ENCODE data around the gene ATRAID.

The ATRAID gene

DNA sequence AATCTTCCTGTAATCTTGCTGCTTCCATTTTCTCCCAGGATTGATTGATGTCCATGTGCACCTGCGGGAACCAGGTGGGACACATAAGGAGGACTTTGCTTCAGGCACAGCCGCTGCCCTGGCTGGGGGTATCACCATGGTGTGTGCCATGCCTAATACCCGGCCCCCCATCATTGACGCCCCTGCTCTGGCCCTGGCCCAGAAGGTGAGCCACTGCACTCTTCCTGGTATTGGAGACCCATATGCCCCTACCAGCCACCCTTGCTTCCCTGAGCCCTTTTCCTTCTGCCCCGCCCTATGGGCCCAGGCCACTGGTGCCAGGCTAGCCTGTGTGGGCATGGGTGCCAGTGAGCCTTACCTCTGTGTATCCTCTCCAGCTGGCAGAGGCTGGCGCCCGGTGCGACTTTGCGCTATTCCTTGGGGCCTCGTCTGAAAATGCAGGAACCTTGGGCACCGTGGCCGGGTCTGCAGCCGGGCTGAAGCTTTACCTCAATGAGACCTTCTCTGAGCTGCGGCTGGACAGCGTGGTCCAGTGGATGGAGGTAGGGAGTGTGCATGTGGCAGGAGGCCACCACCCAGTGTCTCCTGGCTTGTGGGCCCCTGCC, 25.6 kb downstream of the ATRAID start:
- TF ChIP-seq, protein P1, sequence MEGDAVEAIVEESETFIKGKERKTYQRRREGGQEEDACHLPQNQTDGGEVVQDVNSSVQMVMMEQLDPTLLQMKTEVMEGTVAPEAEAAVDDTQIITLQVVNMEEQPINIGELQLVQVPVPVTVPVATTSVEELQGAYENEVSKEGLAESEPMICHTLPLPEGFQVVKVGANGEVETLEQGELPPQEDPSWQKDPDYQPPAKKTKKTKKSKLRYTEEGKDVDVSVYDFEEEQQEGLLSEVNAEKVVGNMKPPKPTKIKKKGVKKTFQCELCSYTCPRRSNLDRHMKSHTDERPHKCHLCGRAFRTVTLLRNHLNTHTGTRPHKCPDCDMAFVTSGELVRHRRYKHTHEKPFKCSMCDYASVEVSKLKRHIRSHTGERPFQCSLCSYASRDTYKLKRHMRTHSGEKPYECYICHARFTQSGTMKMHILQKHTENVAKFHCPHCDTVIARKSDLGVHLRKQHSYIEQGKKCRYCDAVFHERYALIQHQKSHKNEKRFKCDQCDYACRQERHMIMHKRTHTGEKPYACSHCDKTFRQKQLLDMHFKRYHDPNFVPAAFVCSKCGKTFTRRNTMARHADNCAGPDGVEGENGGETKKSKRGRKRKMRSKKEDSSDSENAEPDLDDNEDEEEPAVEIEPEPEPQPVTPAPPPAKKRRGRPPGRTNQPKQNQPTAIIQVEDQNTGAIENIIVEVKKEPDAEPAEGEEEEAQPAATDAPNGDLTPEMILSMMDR (IDR thresholded peaks at IDR 0.05; ENCODE audit: low read depth, low read length, poor library complexity, severe bottlenecking), result no peak
- TF ChIP-seq EZH2phosphoT487 (IDR thresholded peaks at IDR 0.05; ENCODE audit: borderline replicate concordance, low read length), result no peak
- Histone ChIP-seq H3K4me1 (ENCODE audit: control insufficient read depth, low read length) (no peaks in the 10 kb centered on the region), H3K36me3 (ENCODE audit: control insufficient read depth, low read length) (peaks cover 91% of the 10 kb centered on the region), H4K20me1 (ENCODE audit: control insufficient read depth, insufficient read depth, low read depth, low read length) (no peaks in the 10 kb centered on the region), H3K79me2 (ENCODE audit: control insufficient read depth, low read length) (no peaks in the 10 kb centered on the region), H3K27ac (ENCODE audit: low read depth, low read length) (no peak overlapping the region), H3F3A (ENCODE audit: control insufficient read depth, insufficient read depth) (no peaks in the 10 kb centered on the region), H3K4me2 (ENCODE audit: low read length) (no peak overlapping the region), H3K4me3 (ENCODE audit: low read length) (no peak overlapping the region), H3K9me3 (ENCODE audit: control insufficient read depth, insufficient read depth, low read length) (no peaks in the 10 kb centered on the region), H3K27me3 (ENCODE audit: control insufficient read depth, low read length) (no peaks in the 10 kb centered on the region), H3K9me2 (replicated peaks; ENCODE audit: control insufficient read depth, low read length) (no peaks in the 10 kb centered on the region)

DNA sequence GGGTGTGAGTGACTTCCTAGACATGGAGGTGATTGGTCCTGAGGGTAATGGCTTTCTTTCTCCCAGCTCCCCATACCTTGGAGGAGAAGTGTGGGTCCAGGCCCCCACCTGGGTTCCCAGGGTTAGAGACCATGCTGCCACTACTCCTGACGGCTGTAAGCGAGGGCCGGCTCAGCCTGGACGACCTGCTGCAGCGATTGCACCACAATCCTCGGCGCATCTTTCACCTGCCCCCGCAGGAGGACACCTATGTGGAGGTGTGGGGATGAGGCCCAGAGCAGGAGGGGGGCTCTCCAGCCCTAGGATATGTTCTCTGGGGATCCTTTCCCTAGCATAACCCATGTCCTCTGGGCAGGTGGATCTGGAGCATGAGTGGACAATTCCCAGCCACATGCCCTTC, 27.1 kb downstream of the ATRAID start:
- Histone ChIP-seq H3K36me3 (ENCODE audit: control insufficient read depth, low read length) (peaks cover 91% of the 10 kb centered on the region), H3K4me3 (ENCODE audit: low read length) (no peak overlapping the region), H3K27me3 (ENCODE audit: control insufficient read depth, low read length) (no peaks in the 10 kb centered on the region), H4K20me1 (ENCODE audit: control insufficient read depth, insufficient read depth, low read depth, low read length) (no peaks in the 10 kb centered on the region), H3K4me2 (ENCODE audit: low read length) (no peak overlapping the region), H3K9me2 (replicated peaks; ENCODE audit: control insufficient read depth, low read length) (no peaks in the 10 kb centered on the region), H3F3A (ENCODE audit: control insufficient read depth, insufficient read depth) (no peaks in the 10 kb centered on the region), H3K4me1 (ENCODE audit: control insufficient read depth, low read length) (no peaks in the 10 kb centered on the region), H3K79me2 (ENCODE audit: control insufficient read depth, low read length) (no peaks in the 10 kb centered on the region), H3K27ac (ENCODE audit: low read depth, low read length) (no peak overlapping the region), H3K9me3 (ENCODE audit: control insufficient read depth, insufficient read depth, low read length) (no peaks in the 10 kb centered on the region)
- TF ChIP-seq, protein P1 (IDR thresholded peaks at IDR 0.05; ENCODE audit: low read depth, low read length, poor library complexity, severe bottlenecking), result no peak
- no peak for TF ChIP-seq EZH2phosphoT487 (IDR thresholded peaks at IDR 0.05; ENCODE audit: borderline replicate concordance, low read length)

DNA sequence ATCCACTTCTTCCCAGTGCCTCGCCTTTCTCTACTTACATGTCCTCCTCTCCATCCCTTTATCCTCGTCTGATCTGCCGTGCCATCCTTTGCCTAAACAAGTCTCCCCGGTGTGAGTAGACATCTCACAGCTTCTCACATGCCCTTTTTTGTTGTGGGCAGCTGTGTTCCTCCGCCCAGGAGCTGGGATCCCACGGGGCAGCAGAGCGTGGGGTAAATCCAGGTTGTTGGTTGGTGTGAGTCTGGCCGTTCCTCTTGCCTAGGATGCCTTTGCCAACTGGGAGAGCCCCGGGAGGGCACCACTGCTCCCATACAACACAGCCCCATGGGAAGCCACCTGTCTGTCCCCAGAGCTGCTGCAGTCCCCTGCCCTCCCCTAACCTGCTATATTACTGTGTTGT, 28.6 kb downstream of the ATRAID start:
- Histone ChIP-seq H3K9me3 (ENCODE audit: control insufficient read depth, insufficient read depth, low read length) (no peaks in the 10 kb centered on the region), H3K4me3 (ENCODE audit: low read length) (no peak overlapping the region), H3K4me1 (ENCODE audit: control insufficient read depth, low read length) (no peaks in the 10 kb centered on the region), H3K27ac (ENCODE audit: low read depth, low read length) (no peak overlapping the region), H3K4me2 (ENCODE audit: low read length) (no peak overlapping the region), H3K9me2 (replicated peaks; ENCODE audit: control insufficient read depth, low read length) (no peaks in the 10 kb centered on the region), H3K36me3 (ENCODE audit: control insufficient read depth, low read length) (peaks cover 83% of the 10 kb centered on the region), H4K20me1 (ENCODE audit: control insufficient read depth, insufficient read depth, low read depth, low read length) (no peaks in the 10 kb centered on the region), H3K27me3 (ENCODE audit: control insufficient read depth, low read length) (no peaks in the 10 kb centered on the region), H3F3A (ENCODE audit: control insufficient read depth, insufficient read depth) (peaks cover 3% of the 10 kb centered on the region; the same call in 1 of the 2 replicates), H3K79me2 (ENCODE audit: control insufficient read depth, low read length) (no peaks in the 10 kb centered on the region)
- TF ChIP-seq, protein P1 (IDR thresholded peaks at IDR 0.05; ENCODE audit: low read depth, low read length, poor library complexity, severe bottlenecking), result no peak
- TF ChIP-seq EZH2phosphoT487 (IDR thresholded peaks at IDR 0.05; ENCODE audit: borderline replicate concordance, low read length), result no peak

All from DOHH2 (cell line).